GM19324 (cell line): ENCODE measurements around the gene THEM5.

Experiments
- ATAC-seq: cut with Tn5 transposase; IDR thresholded peaks from one replicate; pipeline ENCODE4 v1.9.1; 2021; ENCODE audit warnings: mild to moderate bottlenecking, moderate library complexity; ENCODE audit not compliant: unreplicated experiment, low FRiP score

Gene THEM5

DNA sequence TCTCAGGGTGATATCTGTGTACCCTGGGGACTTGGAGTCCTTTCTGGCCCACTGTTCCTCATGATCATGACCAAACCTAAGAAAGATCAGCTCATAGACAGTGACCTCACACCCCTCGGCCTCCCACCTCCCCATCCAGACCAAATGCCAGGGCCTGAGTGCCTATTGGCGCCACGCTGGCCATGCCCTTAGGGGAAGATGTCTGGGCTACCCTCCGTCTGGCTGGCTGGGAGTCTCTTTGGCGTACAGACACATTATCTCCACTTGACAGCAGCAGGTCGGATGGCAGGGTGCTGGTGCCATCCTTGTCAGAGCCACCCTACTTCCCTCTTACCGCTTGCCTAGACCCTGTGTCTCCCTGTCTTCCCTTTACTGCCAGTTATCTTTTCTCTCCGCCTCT, 30.3 kb downstream of the THEM5 start:
- no peak for ATAC-seq

DNA sequence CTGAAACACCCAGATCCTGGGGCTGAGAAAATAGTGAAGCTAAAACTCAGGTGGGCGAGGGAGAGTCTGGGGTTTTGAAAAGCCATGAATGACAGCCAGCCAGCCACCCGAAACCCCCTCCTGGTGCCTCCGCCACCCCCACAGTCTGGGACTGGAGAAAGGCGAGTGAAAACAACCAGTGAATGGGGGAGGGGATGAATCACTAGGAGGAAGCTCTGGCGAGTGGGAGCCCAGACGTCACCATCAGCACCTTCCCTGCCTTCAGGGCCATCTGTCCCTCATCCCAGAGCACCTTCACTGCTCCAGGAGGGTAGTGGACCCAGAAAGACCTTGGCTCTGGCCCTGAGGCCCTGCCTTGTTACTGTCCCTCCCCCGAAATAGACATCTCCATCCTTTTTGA, 31.1 kb downstream of the THEM5 start:
- ATAC-seq, result no peak

DNA sequence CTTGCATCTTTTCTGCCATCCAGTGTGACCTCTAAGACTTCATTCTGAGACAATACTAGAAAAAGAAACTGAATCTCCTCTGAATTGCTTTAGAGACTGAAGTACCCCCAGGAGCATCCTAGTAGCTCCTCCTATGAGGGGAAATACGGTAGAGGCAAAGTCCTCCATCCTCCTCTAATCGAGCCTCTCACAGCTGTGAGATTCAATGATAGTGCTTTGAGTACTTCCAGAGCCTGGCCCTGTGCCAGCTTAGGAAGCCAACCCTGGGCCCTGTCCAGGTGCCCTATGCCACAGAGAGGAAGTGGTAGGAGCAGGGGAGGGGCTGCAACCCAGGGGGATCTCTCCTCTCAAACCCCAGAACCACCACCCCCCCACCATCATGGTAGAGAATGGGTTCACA, 32.6 kb downstream of the THEM5 start:
- no peak for ATAC-seq

DNA sequence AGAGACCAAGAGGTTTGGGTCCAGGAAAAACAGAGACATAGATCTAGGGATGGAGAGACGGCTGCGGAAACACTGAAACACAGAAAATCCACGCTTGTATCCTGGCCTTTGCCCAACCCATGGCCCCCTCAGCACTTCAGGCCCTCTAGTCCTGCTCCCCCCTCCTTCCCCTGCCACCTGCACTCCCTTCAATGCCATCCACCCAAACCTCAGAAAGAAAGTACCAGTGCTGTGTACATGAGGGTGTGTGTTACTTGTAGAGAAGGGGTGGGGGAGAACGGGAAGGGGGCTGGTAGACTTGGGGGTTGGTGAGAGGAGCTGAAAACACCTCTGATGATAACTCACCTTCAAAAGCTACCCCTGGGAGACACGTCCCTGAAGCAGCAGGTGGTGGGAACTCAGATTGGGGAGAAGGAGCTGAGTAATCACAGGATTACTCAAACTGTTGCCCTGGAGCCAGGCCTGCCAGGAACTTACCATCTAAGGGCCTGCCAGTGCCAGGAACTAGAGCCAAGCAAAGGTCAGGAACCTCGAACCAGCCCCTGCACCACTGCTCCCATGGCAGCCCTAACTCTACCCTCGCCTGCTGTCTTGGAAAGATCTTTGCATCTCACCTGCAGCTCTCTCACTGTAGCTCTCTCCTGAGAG, 33.4 kb downstream of the THEM5 start:
- no peak for ATAC-seq

DNA sequence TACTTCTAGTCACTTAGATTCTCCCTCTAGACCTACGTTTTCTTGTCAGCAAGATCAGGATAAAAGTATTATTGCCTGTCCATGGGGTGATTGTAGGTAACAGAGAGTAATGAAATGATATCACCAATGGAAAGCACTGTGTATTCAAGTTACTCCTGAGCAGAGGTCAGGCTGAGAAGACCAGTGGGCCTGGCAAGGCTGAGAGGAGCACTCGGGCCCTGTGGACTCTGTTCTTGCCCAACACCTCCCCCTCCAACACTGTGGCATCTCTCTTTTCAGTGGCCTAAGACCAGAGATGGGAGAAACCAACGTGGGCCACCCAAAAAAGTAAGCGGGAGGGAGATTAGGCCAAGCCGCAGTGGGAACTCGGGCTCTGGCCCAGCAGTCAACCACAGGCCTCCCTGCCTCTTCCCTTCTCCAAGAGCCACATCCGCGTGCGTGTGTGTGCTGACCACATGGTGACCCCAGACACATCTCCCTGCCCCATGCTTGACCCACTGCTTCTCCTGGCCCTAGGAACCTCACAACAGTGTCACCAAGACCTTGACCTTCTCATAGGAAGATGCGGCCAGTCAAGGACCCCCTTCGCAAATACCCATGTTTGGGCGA, 34.2 kb downstream of the THEM5 start:
- no peak for ATAC-seq

DNA sequence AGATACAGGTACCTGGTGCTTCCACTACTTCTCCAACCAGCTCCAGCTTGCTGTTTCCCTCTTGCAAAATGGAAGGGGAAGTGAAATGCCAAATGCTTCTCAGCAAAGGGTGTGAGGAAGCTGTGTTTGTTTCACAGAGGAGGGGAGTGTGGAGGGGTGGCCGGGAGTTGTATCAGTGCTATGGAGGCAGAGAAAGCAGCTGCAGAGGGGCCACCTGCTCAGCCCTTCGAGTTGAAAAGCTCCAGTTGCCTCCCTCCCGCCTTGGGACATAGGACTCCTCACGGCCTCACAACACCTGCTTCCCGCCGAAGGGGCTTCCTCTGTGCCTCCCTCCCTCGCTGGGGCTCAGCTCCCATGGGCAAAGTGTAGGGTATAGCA, 36.2 kb downstream of the THEM5 start:
- ATAC-seq, result no peak

DNA sequence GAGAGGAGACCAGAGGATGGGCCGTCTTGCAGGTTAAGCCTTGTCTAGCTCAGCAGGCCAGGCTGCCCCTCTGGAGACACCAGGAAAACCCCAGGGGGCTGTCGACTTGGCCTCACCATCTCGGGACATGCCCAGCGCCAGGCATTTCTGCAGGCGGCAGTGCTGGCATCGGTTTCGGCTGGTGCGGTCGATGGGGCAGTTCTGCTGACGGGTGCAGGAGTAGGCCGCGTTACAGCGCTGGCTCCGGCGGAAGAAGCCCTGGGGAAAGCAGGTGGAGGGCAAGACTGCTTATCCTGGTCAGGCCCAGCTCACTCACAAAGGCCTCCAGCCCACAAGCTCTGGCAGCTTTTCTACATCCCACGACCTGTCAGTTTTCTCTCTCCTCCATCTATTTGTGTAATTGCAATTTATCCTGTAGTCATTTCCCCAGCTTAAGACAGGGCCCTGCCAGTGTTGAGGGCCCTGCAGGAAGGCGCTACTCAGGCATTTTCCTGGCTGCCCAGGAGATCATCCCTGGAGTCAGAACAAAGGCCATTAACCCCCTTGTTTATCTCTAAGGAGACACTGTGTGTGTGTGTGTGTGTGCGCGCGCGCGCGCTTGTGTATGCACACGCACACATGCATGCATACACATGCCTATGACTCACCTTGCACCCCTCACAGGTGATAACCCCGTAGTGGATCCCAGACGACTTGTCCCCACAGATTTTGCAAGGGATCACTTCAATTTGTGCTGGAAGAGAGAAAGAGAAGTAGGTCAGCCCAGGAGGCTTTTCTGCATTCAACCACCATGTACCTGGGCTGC, 36.8 kb downstream of the THEM5 start:
- no peak for ATAC-seq

DNA sequence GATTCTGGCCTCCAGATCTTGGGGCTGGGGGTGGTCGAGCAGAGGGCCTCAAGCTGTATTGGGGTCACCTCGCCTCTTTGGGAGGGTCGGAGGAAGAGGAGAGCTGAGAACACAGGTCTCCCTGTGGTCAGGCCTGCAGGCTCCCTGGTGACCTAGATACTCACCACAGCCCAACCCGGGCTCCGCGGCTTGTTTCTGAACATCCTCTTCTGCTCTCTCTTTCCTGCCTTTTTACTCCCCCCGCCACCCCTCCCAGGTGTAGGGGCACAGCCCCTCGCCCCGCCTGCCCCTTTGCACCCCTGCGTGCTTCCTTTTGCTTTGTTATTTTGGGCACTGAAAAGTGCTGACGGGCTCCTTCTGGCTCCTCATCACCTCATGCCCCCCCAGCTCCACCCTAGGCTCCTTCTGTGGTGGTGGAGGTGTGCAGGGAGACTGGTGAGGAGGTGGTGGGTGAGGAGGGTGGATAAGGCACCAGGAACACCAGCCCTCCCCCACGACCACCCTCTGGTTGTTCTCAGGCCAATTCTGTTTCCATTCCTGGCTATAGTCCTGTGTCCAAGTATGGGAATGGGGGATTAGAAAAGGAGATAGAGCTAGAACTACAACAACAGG, 37.7 kb downstream of the THEM5 start:
- ATAC-seq, result no peak

DNA sequence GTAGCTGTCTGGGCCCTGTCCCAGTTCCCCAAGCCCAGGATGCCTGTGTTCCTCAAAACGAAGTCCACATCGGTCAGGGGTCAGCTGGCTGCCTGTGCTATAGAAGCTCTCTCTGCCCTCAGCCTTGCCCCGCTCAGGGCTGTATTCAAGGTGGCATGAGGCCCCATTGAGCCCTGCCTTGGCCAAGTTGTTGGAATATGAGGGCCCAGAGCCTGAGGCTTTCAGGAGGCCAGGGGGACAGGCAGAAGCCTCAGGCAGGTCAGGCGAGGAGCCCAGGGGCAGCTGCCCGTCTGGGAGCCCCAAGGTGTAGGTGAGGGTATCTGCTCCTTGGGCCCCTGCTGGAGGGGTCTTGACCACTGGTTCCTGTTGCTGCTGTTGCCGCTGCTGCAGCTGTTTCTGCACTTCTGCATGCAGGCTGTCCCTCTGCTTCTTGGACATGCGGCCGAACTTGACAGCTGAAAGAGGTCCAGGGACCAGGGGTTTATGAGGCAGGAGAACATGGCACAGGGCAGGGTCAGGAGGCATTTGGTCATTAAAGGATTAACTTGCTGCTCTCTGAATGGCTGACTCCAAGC, 38.5 kb downstream of the THEM5 start:
- ATAC-seq, result no peak

DNA sequence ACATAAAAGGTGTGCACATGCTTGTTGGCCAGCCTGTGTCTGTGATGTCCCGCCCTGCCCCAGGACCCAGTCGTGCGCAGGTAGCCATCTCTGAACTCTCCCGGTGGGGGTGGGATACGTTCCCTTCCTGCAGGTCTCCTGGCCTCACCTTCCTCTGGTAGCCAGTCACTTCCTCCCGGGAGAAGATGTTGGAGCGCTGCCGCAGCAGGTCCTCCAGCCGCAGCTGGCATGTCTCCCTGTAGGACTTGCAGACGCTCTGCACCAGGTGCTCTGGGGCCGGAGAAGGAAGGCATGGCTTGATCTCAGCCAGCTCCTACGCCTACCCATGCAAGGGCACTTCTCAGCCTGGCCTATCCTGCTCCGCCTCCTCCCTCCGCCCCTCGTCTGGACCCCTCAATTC, 39.1 kb downstream of the THEM5 start:
- no peak for ATAC-seq

DNA sequence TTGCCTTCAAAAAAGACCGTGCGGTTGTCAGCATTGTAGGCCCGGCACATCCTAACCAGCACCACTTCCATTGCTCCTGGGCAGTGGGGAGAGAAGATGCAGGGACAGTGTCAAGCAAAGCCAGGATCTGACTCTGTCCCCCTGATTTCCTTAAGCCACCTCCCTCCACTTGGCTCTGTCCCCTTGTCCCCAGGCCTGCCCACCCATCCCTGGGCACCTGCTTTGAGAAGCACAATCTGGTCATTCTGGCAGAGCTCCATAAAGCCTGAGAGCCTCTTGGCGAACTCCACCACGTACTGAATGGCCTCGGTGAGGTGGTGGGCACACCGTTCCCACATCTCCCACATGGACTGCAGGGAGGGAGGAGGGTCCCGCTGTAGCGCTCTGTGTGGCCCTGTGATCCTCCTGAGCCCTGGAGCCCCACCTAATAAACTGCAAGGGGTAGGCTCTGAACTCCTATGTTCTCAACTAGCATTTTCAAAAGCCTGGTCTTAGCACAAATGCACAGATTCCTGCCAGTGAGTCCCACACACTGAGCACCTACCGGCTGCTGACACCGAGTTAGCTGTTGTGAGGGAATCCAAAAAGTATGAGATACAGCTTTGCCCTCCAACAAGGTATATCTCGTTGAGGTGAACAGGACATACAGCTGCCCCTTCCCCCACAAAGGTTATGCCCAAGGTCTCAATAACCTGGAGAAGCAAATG, 40.1 kb downstream of the THEM5 start:
- ATAC-seq, result no peak

DNA sequence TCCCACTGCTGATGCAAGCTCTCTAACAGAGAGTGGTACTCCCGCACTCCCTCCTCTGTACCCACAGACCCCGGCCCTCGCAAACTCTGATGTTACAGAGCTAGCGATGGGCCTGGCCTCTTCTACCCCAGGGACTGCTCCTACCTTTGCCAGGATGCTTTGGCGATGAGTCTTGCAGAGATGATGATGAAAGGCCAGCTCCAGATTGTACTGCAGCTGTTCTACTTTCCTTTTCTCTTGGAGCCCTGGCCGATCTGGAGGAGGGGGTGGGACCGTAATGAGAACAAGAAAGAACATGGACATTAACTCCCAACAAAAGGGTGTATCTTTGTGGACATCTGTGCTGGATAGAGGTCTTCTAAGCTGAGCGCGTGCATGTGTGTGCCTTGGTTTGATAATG, 42.3 kb downstream of the THEM5 start:
- no peak for ATAC-seq

DNA sequence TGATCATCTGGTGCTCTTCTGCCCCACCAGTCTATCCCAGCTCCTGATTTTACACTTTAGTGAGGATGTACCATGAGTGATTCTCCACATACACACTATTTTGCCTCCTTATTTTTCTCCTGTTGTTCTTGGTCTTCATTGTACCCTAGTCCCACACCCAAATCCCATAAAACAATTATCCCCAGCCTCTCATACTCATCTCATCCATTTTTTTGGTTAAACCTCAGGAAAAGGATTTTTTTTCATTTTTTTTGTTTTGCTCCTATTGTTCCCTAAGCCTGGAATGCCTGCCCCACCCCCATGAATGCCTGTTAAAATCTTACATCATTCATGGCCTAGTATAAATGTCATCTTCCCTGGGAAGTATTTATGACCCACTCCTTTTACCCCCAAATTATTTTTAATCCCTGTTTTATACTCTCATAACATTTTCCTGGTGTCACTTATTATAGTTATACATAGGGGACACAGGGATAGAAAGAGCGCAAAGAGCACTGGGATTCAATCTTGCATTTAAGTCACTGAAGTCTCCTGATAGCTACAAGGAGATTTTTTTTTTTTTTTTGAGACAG, 43.4 kb downstream of the THEM5 start:
- no peak for ATAC-seq

DNA sequence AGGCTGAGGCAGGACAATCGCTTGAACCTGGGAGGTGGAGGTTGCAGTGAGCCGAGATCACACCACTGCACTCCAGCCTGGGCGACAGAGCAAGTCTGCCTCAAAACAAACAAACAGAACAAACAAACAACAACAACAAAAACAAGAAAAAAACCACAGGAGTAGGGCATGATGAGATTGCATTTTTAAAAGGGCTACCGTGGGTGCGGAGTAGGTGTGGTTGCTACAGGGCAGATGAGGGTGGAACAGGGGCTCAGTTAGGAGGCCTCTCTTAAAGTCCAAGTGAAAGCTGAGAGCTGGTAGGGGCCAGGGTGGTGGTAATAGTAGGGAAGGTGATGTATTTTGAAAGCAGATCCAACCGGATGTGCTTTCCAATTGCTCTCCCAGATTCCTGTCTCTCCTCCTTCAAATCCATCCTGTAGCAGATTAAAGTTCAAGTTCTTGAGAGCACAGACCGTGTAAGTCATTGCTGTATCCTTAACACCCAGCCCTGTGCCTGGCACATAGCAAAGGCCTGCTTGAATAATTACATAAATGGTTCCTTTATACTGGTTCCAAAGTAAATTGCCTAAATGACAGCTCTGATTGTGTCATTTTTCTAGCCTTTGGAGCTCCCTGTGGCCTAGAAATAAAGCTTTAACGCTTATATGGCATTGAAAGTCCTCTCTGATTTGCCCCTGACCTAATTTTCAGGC, 44.1 kb downstream of the THEM5 start:
- no peak for ATAC-seq

DNA sequence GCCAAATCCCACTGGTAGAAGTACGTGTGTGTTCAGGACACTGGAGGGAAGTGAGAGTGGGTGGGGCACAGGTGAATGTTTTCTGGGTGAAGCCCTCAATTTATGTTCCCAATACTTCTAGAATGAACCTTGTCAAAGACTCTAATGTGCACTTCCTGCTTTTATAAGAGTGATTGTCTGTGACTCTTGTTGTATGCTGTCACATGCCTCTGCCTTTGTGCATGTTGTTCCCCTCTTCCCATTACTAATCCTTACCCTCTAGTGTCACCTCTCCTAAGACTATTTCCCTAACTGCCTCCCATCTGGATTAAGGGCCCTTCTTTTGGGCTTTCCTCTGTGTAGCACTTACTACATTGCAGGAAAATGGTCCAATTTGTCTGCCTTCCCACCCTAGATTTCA, 45.7 kb downstream of the THEM5 start:
- ATAC-seq, result no peak

DNA sequence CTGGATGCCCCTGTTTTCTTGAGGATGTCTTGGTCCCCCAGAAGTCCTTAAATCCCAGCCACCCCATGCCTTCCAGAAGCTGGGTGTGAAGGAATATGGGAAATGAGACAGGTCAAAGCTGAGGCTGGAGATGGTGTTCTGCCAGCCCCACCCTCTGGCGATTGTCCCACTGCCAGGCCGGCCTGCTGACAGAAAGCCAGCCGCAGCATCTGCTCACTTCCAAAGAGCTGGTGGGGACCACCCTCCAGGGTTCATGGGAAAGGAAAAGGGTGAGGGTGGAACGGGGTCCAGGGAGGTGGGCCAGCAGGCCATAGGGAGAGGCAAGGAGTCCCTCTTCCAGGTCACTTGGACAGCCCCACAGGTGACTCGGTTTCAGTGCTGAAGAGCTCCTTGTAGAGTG, 46.4 kb downstream of the THEM5 start:
- no peak for ATAC-seq

DNA sequence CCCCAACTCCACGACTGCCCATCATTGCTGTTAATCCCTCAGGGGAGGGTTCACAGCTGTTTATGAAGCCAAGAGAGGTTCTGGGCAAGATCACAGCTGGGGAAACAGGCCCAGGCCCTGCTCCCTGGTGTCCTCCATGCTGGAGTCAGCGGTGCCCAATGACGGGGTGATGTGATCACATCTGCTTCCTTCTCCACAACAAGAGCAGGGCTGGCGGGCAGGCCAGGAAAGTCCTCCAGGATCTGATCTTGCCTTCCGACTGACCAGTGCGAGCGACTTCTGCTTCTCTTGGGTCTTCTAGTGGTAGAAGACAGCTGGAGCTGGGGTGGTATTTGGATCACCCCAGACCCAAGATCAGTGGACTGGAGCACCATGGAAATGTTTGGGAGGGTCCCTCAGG, 47.3 kb downstream of the THEM5 start:
- ATAC-seq, result no peak

DNA sequence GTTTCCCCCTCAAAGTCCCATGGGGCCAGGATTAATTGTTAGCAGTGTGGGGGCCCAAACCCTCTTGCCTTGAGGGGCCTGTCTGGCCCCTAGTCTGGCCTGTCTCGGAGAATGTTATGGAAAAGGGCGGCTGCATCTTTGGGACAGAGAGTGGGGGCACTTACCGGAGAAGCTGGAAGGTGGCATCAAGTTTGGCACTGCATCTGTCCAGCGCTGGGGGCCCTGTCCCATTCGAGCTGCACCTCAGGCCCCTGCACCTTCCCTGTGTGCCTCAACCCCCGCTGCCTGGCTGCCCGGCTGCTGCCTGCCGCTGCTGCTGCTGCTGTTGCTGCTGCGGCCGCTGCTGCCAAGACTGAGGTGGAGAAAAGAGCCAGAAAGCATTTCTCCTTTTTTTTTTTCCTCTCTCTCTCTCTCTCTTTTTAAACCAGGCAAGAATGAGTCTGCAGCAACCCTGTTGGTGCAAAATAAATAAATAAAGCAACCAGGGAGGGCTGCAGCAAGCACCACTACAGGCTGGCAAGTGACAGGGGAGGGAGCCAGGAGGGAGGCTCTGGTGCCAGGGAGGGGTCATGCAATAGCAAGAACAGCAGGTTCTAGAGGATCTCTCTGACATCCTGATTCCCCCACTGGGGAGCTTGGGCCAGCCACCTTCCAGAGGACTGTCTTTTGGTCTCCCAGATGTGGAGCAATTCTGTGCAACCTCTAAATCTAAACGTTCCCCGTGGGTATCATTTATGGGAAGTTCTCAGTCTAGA, 48.3 kb downstream of the THEM5 start, which contains the start of gene LINGO4:
LINGO4 (minus strand) TSS at position 354 of the 755 bp plus-strand sequence. CDS start 2,715 bp downstream, outside the sequence.
- no peak for ATAC-seq

DNA sequence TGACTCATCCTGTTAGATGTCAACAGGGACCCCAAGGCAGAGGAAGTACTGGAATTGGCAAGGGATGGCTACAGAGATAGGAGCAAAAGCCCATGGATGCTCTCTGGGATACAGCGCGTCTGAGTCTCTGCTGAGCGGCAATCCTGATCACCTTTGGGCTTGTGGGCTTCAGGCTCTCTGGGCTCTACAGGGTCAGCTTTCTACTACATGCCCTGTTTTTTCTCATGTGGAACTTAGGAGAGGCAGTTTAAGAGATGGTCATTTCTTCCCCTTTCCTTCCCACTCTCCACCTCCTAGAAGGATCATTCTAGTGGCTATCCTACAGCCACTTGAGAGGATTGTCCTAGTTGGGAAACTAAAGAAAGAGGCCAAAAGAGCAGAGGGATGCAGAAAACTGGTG, 49.6 kb downstream of the THEM5 start:
- no peak for ATAC-seq
